Activated CD4-positive, CD25-positive, alpha-beta regulatory T cell treated with anti-CD3 and anti-CD28 coated beads, Interleukin-2, amount 50 U/mL, for 72 hours (primary cell): Measurements from ENCODE around the gene ANP32B.

ENCODE experiments used
- DNase-seq: peaks from one replicate; pipeline ENCODE4 v3.0.0; 2021

The ANP32B gene

GRCh38 chr9:98034593-98035546 is 51.7 kb downstream of the ANP32B start:
- DNase-seq: peak; percentile 90

DNA sequence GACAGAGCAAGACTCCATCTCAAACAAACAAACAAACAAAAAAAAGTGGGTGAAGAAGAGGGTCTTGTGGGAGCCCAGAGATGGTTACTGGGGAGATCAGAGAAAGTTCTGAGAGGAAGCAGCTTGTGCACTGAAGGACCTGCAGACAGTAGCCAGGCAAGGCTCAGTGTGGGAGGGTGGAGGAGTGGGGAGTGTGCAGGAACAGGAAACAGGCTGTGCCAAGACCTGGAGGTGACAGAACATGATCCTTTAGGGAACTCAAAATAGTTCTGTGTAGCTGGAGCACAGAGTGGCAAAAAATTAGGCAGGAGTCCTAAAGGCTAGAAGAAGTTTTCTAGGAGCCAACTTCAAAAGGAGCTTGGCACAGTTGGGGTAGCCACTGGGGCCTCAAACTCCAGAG is 54.2 kb downstream of the ANP32B start:
- no peak for DNase-seq

DNA sequence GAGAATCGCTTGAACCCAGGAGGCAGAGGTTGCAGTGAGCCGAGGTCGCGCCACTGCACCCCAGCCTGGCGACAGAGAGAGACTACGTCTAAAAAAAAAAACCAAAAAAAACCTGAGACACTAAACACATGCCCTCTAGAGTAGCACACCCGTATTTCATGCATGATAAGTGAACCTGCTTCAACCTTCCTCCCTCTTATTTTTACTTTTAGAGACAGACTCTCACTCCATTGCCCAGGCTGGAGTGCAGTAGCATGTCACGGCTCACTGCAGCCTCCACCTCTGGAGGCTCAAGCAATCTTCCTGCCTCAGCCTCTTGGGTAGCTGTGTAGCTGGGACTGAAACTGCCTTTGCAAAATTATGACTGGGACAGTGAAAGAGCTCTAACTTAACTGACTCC is 55.8 kb downstream of the ANP32B start:
- DNase-seq: no peak

- DNase-seq: no peak
Observed at GRCh38 chr9:98039607-98040017, 56.5 kb downstream of the ANP32B start.

GRCh38 chr9:98040212-98040611 is 57.1 kb downstream of the ANP32B start:
- DNase-seq: no peak

DNA sequence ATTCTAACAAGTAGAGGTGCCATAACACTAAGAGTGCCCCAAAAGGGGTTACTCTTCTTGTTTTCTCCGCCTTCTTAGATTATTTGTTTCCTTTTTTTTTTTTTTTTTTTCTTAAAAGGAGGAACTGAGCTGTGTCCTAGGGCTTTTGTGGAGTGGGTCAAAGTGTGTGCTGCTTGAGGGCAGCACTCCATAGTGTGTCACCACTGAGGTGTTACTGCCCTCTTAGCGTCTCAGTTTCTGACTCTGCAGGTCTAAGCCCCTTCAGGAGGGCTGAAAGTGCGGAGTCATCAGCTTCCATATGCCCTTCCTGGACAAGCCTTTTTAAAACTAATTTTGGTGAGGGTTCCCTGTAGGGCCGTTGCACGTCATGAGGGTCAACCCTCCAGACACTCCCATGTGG is 60.8 kb downstream of the ANP32B start:
- no peak for DNase-seq

DNA sequence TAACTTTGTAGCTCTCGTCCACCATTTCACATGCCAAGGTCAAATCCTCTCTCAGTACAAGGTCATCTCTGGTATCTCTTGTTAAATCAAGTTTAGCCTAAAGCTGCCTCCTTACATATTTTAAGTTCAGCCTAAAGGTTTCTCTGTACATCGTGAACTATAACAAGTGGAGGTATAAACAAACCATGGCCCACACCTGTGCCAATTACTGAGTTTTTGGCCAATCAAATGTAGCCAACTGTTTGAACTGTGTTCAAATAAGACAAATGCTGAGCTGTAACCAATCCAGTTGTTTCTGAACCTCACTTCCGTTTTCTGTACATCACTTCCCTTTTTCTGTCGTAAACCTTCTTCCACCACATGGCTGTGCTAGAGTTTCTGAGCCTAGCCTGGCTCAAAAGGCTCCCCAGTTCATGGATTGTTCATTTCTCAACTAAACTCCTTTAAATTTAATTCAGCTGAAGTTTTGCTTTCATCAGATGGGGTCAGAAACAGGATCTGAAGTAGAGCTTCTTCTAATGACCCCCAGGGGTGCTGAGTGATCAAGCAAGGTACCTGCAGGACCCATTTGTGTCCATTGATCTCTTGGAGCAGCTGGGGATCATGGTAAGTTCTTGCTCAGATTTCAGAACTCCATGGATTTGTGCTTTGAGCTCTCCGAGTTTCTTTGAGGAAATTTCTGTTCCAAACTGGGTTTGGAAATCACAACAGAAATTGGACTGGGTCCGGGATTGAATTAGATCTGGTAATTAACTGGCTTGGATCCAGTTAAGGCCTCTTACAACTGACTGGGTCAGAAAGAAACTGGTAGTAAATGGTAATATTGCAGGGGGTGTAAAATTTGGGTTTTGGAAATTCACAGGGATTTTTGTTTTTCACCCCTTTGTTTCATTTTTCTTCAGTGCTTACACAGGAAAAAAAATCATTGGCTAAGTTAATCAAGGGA is 62.4 kb downstream of the ANP32B start:
- DNase-seq: no peak

DNA sequence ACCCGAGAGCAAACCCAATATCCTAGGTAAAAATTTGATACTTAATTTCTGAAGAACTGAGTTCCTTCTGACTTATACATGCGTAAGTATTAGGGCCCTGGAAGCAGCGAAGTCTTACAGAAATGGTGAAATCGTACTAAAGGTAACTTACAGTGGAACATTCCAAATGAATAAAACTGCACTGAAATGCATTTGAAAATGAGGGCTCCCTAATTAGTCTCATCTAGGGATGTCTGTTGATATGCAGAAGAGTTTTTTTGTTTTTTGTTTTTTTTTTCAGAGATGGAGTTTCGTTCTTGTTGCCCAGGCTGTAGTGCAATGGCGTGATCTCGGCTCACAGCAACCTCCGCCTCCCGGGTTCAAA is 63.0 kb downstream of the ANP32B start:
- no peak for DNase-seq

GRCh38 chr9:98047002-98047401 is 63.9 kb downstream of the ANP32B start:
- DNase-seq: no peak

DNA sequence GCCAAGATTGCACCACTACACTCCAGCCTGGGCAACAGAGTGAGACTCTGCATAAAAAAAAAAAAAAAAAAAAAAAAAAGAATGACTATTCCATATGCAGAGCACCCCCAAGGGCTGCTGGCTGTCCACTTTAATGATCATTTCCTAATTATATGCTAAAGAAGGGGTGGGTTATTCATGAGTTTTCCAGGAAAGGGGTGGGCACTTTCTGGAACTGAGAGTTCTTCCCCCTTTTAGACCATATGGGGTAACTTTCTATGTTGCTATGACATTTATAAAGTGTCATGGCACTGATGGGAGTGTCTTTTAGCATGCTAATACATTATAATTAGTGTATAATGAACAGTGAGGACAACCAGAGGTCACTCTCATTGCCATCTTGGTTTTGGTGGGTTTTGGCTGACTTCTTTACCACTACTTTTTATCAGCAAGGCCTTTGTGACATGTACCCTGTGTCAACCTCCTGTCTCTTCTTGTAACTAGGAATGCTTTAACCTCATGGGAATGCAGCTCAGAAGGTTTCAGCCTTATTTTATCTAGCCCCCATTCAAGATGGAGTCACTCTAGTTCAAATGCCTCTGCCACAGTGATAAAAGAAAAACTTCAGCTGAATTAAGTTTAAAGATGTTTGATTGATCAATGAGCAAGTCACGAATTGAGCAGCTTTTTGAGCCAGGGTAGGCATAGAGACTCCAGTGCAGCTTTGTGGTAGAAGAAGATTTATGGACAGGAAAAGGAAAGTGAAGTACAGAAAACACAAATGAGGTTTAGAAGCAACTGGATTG is 66.3 kb downstream of the ANP32B start:
- DNase-seq: no peak

GRCh38 chr9:98050351-98050750 is 67.2 kb downstream of the ANP32B start:
- no peak for DNase-seq

DNA sequence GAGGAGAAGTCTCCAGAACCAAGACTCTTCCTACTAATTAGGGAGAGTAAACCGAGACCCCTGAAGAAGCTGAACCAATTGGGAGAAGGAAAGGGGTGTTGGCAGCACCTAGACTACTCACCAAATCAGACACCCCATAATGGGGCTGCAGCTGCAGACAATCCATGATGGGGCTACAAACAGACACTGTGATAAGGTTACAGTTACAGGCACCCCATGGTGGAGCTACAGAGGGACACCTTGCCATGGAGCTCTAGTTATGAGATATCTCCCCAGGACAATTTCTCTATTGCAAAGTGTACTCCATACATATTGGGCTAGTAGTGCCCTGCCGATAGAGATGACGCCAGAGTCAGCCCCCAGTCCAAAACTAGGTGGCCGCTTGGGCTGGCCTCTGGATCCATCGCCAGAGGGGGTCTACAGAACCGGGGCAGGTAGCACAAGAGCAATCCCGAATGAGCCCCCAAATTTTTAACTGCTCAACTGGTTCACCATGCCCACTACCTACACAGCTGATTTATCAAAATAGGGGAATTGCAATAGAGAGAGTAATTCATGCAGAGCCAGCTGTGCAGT is 71.3 kb downstream of the ANP32B start:
- no peak for DNase-seq

- DNase-seq: peak; percentile 92
Observed at GRCh38 chr9:98056269-98057137, 73.4 kb downstream of the ANP32B start, which contains the start of gene NANS. NANS (plus strand) TSS chr9:98056732; CDS start chr9:98056809, 77 bp downstream.

- no peak for DNase-seq
Observed at GRCh38 chr9:98057138-98057799, 74.1 kb downstream of the ANP32B start.

DNA sequence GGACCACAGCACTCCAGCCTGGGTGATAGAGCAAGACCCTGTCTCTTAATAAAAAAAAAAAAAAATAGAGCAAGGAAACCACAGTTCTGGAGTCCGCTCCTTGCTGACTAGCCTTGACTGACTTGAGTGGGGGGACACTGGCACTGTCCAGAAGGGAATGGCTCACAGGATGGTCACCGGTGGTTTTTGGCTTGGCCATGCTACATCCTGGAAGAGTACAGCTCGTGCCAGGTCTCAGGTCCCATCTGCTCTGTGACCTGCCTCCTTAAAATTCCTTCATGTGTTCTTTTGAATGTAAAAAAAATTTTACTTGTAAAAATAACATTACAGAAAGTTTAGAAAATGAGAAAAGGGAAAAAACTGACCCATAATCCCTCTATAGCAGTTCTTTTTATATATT is 79.0 kb downstream of the ANP32B start:
- no peak for DNase-seq

DNA sequence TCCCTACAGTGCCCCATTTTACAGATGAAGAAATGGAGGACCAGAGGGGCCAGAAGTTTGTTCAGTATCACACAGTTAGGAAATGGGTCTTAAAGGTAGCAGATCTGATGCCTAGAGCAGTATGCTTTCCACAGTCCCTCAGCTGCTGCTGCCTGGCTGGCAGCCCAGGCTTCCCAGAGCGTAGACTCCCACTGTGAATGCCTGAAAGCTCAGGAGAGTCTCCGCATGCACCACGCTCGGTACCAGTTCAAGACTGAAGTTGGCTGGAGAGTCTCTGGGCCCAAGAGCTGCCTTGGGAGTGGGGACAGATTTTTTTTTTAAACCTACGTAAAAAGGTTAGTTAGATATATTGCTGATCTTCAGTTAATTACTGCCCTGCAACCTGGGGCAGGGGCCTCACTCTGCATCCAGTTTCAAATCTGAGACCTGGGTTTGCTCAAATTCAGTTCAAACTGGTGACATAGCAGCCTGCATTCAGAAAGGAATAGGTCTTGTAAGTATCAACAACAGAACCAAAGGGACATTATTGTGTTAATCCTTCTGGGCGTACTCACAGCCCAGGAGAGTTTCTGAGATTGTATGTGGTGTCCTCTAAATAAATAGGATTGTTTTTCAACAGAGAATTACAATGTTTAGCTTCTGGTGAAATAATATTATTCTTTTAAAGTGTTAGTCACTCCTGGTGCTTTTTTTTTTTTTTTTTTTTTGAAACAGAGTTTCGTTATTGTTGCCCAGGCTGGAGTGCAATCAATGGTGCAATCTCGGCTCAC is 81.7 kb downstream of the ANP32B start:
- DNase-seq: no peak
